Posterior cingulate gyrus (tissue), 11 donors: Measurements from ENCODE around the gene FARP1.
"Not testable (repeated sequence)": the region's sequence is repeated elsewhere in the genome, so short reads cannot be mapped to it uniquely, and the experiment has no call there.

Experiments used
- DNase-seq, 10 donors: peaks; one replicate each; pipeline versions ENCODE4 v3.0.0 to v3.0.0-alpha.2; 2020 to 2021; ENCODE audit warnings: mixed read lengths in 3 of 10
- intact Hi-C: fragments of 100-400 bp; cut with DNase I; formaldehyde crosslinking; loops from one replicate; pipeline ENCODE4 v1.15.1; 2023

The FARP1 gene

GRCh38 chr13:98348466-98349200, 205.7 kb downstream of the FARP1 start:
- intact Hi-C loops, result no loop called here
- DNase-seq, result no peak

- intact Hi-C loops, result no loop called here
Observed at GRCh38 chr13:98349731-98350305, 206.9 kb downstream of the FARP1 start.

GRCh38 chr13:98350746-98351330, 207.9 kb downstream of the FARP1 start:
- no peak for DNase-seq
- intact Hi-C loops, result no loop called here

More at GRCh38 chr13:98349731-98350305, 206.9 kb downstream of the FARP1 start:
- DNase-seq, result peak in 3 of 10 donors; percentile 21 to 87 (median 85)

GRCh38 chr13:98351636-98352035, 208.7 kb downstream of the FARP1 start:
- no peak for DNase-seq
- intact Hi-C loops, result no loop called here

GRCh38 chr13:98352226-98352625, 209.3 kb downstream of the FARP1 start:
- intact Hi-C loops, result no loop called here
- DNase-seq, result no peak

- no peak for DNase-seq
- intact Hi-C loops, result no loop called here
Observed at GRCh38 chr13:98353750-98354149, 210.9 kb downstream of the FARP1 start.

GRCh38 chr13:98358937-98359336, 216.0 kb downstream of the FARP1 start:
- intact Hi-C loops, result no loop called here
- DNase-seq, result no peak

- intact Hi-C loops, result no loop called here
Observed at GRCh38 chr13:98360545-98360944, 217.7 kb downstream of the FARP1 start.

GRCh38 chr13:98363326-98363725, 220.4 kb downstream of the FARP1 start:
- no peak for DNase-seq
- intact Hi-C loops, result no loop called here

More at GRCh38 chr13:98360545-98360944, 217.7 kb downstream of the FARP1 start:
- DNase-seq, result no peak

GRCh38 chr13:98364179-98364578, 221.3 kb downstream of the FARP1 start:
- intact Hi-C loops, result no loop called here
- no peak for DNase-seq

GRCh38 chr13:98364647-98365046, 221.8 kb downstream of the FARP1 start:
- DNase-seq, result no peak
- intact Hi-C loops, result no loop called here

GRCh38 chr13:98365302-98365701, 222.4 kb downstream of the FARP1 start:
- intact Hi-C loops, result no loop called here

GRCh38 chr13:98366010-98366409, 223.1 kb downstream of the FARP1 start:
- DNase-seq, result no peak
- intact Hi-C loops, result no loop called here

More at GRCh38 chr13:98365302-98365701, 222.4 kb downstream of the FARP1 start:
- no peak for DNase-seq

- DNase-seq, result no peak
- intact Hi-C loops, result no loop called here
Observed at GRCh38 chr13:98366443-98366842, 223.5 kb downstream of the FARP1 start.

- intact Hi-C loops, result no loop called here
- DNase-seq, result no peak
Observed at GRCh38 chr13:98366959-98367358, 224.1 kb downstream of the FARP1 start.

- intact Hi-C loops, result no loop called here
- DNase-seq, result no peak
Observed at GRCh38 chr13:98368019-98368418, 225.1 kb downstream of the FARP1 start.

- DNase-seq, intact Hi-C loops: not testable (repeated sequence)
Observed at GRCh38 chr13:98369520-98369919, 226.6 kb downstream of the FARP1 start.

GRCh38 chr13:98370261-98370660, 227.4 kb downstream of the FARP1 start:
- DNase-seq, result no peak
- intact Hi-C loops, result no loop called here

GRCh38 chr13:98370806-98371515, 228.1 kb downstream of the FARP1 start:
- intact Hi-C loops, result no loop called here
- no peak for DNase-seq

GRCh38 chr13:98371516-98372023, 228.7 kb downstream of the FARP1 start:
- DNase-seq, result no peak
- intact Hi-C loops, result no loop called here

GRCh38 chr13:98372876-98373275, 230.0 kb downstream of the FARP1 start:
- no peak for DNase-seq
- intact Hi-C loops, result no loop called here
